Muscle of arm (tissue), 12 donors: ENCODE measurements around the gene ACE. TPM values are rescaled to one million over a fixed set of nuclear protein-coding genes. Genes with fewer than 3 reads are reported as not detected.

ENCODE experiments used
- DNase-seq: peaks from one replicate; pipeline ENCODE4 v3.0.0-alpha.2; 2013
- polyA plus RNA-seq, 12 donors: library from polyadenylated mRNA; unstranded; fragments of 120-200 nt; gene quantifications; one replicate each; pipeline ENCODE4 v1.2.1, GENCODE V29; 2013; ENCODE audit not compliant: insufficient read length in 12 of 12

Gene ACE
- polyA plus RNA-seq, 12 donors = 6.0 to 21.3 (median 8.0) TPM; not detected in 1

- no peak for DNase-seq
Observed at GRCh38 chr17:63514974-63515373, 38.1 kb downstream of the ACE start.

DNA sequence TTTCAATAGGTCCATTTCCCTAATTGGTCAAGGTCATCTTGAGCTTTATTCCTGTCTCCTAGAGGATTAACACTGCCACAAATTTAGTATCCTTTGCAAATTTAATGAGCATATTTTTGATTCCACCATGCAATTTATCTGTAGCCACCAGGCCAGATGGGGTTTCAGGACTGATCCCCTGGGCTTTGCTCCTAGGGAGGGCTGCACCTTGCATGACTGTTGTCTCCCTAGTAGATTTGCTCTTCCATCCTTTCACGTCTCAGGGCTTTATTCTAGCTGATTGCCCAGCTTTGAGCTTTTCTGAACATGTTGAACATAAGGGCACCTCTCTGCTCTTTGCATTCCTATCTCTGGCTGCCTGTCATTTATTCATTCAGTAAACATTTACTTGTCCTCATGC lies 38.6 kb downstream of the ACE start:
- DNase-seq = no peak

DNA sequence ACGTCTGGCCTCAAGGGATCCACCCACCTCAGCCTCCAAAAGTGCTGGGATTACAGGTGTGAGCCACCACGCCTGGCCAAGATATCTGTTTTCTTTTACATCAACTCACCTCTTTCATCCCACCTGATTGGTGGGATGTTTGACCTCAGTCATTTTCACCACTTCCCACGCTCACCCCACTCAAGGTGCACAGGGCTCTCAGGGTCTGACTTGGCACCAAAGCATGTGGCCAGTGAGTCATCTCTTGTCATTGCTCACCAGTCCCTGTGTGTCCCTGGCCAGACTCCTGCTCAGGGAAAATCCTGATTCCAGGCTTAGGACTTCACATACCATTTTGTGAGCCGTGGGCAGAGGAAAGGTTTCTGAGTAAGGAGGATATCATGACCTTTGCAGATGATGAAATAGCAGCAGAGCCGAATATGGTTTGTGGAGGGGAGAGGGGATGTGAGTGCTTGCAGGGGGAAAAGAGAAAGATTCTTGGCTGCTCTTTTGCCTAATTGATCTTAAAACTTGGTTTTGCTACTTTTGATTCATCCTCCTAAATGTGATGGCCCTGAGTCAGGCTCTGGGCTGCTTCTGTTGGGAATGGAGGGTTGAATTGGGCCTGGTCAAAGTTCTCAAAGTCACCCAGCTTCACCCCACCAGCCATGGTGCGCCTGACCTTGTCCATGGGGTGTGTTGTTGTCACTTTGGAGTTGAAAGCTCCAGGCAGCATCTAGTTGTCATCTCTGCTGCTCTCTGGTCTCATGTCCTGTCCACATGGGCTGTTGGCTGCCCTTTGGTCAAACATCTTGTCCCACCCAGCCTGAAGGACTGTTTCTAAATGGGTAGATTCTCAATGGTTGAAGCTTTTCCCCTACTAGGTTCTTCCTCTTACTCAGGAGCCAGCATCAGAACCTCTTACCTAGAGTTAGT lies 40.3 kb downstream of the ACE start:
- no peak for DNase-seq

- DNase-seq = no peak
Observed at GRCh38 chr17:63517825-63518534, 41.1 kb downstream of the ACE start.

- no peak for DNase-seq
Observed at GRCh38 chr17:63519116-63519881, 42.4 kb downstream of the ACE start.

DNA sequence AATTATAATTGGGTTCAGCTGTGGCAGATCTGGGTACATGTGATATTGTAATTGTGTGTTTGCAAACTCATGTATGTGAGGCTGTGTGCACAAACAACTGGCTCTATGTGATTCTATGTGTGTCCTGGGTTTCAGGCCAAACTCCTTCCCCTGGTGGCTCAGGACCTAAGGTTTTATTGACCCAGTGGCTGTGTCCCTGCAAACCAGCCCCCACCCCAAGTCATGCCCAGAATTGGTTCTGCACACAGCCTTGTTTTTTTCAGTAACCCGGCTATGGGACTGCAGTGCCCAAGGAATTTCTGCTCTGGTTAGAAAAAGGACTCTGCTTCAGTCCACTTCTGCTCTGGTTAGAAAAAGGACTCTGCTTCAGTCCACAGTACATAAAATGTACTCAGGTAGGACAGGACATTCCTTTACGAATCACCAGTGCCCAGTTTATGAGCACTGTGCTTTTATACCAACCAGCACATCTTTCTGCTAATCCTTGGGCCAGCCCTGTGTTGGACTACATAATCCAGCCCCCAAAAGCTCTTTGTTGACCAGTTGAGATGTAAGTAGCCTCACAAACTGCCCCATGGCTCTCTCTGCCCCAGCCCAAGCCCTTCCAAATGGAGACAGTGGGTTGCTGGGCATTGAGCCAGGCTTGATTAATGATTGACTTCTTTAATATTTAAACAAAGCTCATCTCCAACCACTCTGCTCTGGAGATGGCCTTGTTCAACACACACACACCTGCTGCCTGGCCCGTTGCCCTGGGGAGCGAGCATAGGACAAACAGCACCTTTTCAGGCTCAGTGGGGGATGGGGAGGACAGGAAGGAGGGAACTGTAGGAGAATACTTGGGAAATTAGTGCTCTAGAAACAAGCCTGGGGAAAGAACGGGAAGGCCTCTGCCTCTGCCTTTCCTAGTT lies 43.4 kb downstream of the ACE start:
- DNase-seq = no peak

GRCh38 chr17:63523253-63523855 lies 46.5 kb downstream of the ACE start, which contains the start of gene KCNH6:
Gene KCNH6, plus strand, starts transcription at chr17:63523358. Its CDS starts 56 bp downstream, at chr17:63523414.
- no peak for DNase-seq

GRCh38 chr17:63524051-63524450 lies 47.2 kb downstream of the ACE start:
- no peak for DNase-seq

DNA sequence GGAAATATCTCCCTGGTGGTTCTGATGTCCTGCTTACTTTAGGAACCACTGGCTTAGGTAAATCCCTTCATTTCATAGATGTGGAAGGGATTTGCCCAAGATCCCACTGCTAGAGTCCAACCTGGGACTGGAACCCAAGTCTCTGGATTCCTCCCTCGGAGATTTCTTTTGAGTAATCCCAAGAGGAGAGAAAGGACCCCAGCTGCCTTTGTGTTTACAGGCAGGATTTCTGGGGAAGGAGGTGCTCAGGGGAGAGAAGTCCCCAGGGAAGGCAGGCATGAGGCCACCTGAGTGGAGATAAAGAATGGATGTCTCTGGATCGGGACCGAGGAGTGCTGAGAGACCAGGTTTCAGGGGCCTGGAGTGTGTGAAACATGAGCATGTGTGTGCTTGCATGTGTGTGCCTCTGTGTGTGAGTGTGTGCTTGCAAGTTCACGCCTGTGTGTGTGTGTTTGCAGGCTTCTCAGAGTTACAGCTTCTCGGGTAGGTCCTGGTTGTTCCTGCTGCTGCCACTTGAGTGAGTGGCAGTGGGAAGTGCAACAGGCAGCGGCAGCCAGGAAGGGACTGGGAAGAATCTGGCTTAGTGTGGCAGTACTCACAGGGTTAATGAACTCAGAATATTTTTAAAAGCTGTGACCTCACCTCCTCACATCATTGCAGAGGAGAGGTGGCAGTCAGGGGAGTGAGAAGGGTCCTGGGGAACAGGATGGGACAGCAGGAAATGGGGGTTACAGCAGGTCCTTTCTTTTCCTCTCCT lies 48.5 kb downstream of the ACE start:
- no peak for DNase-seq

GRCh38 chr17:63526861-63527260 lies 50.0 kb downstream of the ACE start:
- no peak for DNase-seq

- DNase-seq = no peak
Observed at GRCh38 chr17:63528183-63528582, 51.3 kb downstream of the ACE start.

DNA sequence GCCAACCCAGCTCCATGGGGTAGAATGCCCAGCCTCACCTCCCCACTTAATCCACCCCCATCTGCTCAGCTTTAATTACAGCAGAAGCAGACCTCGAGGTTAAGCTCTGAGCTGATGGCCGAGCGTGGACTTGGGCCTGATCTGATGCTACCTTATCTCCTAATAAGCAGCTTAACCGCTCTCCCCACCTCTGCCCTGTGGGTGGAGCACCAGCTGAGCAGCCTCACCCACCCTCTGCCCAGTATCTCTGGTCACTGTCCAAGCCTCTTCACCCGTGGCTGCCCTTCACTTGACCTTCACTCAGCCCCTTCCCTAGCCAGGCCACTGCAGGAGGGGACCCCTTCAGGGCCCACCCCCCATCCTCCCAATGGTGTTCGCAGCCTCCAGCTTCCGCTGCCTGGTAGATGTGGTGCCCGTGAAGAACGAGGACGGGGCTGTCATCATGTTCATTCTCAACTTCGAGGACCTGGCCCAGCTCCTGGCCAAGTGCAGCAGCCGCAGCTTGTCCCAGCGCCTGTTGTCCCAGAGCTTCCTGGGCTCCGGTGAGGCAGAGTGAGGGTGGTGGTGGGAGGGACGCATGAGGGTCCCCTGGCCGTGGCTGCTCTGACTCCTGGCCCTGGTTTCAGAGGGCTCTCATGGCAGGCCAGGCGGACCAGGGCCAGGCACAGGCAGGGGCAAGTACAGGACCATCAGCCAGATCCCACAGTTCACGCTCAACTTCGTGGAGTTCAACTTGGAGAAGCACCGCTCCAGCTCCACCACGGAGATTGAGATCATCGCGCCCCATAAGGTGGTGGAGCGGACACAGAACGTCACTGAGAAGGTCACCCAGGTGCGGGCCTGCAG lies 53.1 kb downstream of the ACE start:
- DNase-seq = no peak

- no peak for DNase-seq
Observed at GRCh38 chr17:63530557-63531021, 53.7 kb downstream of the ACE start.

- no peak for DNase-seq
Observed at GRCh38 chr17:63531022-63531965, 54.4 kb downstream of the ACE start.

GRCh38 chr17:63533433-63534077 lies 56.7 kb downstream of the ACE start:
- no peak for DNase-seq

DNA sequence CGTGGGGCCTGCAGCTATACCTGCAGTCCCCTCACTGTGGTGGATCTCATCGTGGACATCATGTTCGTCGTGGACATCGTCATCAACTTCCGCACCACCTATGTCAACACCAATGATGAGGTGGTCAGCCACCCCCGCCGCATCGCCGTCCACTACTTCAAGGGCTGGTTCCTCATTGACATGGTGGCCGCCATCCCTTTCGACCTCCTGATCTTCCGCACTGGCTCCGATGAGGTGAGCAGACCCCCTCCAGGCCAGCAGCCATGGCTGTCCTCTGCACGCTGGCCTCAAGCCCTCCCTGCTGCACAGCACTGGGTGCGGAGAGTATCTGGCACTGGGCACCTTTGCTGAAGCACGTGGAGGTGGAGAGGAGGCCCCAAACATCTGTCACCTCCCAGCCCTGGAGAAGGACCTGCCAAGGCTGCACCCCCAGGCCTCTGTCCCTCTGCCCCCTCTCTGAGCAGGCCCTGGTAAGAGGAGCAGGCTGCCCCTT lies 57.3 kb downstream of the ACE start:
- no peak for DNase-seq
